ENCODE results near the gene LRP1-AS.

The LRP1-AS gene

DNA sequence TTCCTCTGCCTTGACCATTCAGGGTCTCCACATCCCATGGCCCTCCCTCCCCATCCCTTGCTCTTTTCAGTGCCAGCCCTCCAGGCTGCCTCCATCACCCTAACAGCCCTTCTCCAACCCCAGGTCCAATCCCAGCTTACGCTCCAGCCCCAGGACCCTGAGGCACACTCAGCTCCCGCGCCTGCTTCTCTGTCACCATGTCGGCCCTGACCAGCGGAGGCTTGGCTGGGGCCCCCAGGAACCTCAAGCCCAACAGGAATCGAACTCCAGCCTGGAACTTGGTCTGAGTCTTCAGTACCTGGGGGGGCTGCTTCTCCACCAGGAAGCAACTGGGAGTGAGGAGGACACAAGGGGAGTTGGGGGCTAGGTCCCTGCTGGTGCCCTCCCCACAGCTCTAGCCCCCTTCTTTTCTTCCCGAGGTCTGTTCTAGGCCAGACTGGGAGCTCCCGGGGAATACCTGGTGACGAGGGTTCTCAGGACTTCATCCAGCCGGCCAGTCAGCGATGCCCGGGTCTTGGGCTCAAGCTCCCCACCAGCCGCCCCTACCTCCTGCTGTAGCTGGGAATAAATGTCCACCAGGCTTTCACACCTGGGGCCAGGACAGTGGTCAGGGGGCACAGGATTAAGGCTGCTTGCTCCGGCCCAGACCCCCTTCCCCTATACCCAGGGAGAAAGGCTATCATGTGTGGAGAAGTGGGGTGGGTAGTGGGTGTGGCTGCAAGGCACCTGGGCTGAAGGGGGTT is 42.2 kb downstream of the LRP1-AS start:
- DNase-seq: peak in 1 of 10 donors; percentile 46
- intact Hi-C loops (cut with DNase I): no loop called here

DNA sequence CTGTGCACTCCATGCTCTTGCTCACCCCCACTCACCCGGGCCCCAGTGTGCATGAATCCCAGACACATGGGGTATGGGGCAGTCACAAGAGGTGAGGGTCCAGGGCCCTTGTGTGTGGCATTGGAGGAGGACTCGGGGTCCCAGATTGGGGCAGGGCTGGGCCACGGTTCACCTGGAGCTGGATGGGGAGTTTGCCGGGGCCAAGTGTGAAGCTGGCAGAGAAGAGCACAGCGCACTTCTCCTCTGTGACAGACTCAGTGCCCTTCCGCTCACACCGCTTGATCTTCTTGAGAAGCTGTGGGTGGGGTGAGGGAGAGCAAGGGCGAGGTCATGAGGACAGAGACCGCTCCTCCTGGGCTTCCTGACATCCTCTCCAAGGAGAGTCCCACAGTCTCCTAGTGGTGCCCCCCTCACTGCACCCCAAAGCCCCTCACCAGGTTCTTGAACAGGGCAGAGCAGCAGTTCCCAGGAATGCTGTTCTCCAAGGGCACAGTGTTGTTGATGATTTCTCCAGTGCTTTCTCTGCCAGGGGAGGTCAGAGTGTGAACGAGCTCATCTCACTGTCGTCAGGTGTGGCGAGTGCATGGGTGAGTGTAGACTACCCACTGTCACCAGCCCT is 43.0 kb downstream of the LRP1-AS start:
- DNase-seq: peak in 1 of 10 donors; percentile 58
- intact Hi-C loops (cut with DNase I): no loop called here

DNA sequence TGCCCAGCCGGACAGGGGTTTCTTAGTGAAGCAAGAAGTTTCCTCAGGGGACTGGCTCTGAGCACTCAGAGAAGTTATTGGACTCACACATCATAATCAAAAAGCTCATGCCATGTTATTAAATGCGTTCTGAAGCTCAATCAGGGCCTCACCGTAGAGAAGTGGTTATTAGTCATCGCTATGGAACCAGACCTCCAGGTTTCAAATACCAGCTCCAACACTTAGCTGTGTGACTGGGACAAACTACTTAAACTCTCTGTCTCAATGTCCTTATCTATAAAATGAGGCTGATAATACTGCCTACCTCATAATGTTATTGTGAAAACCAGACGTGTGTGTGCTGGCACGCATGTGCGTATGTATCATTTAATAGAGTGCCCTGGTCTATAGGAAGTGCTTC is 43.6 kb downstream of the LRP1-AS start:
- DNase-seq: no peak
- intact Hi-C loops (cut with DNase I): no loop called here

DNA sequence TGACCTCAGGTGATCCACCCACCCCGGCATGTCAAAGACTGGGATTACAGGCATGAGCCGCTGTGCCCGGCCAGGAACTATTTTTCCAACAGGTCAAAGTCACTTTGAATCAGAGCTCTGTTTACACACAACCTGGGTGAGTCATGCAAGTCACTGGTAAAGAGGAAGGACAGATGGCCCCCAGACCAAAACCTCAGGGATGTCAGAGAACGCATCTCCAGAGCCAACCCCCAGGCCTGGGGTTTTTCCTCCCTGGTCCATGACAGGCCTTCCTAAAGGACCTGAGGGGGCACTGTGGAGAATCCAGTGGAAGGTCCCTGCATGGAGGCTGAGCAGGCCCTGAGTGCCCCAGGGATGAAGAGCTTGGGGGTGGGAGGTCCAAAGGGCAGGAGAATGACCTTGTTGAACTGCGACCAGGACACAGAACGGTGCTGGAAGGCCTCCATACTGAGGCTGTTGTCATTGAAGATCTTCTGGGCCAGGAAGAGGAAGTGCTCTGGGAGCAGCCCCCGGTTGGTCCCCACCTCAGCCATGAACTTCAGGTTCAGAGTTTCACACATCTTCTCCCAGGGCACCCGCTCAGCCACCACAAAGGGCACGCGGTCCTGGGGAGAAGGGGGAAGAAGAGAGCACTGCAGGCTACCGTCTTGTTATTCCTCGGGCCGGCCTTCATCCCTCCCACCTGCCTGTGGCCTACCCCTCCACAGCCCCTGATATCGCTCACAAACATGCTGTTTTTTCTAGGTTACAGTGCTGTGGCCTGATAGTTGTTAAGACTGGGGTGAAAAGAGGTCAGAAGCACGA is 45.3 kb downstream of the LRP1-AS start:
- intact Hi-C loops (cut with DNase I): no loop called here
- DNase-seq: peak in 1 of 10 donors; percentile 42

DNA sequence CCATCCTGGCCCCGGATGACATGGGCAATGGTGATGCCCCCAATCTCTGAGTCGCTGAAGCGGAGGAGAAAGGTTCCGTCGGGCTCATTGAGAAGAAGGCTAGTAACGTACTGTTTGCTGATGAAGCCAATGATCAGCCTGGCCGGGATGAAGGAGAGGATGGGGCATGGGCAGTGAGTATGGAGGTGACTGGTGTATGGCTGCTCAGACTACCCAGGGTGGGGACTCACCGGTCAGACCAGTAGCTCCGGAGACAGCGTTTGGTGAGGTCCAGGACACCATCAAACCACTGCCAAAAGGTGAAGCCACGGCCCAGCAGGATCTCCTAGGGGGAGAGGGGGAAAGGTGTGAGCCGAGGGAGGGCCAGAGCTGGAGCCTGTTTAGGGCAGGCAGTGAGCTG is 47.7 kb downstream of the LRP1-AS start:
- peak in 1 of 10 donors; percentile 70 for DNase-seq
- intact Hi-C loops (cut with DNase I): no loop called here

DNA sequence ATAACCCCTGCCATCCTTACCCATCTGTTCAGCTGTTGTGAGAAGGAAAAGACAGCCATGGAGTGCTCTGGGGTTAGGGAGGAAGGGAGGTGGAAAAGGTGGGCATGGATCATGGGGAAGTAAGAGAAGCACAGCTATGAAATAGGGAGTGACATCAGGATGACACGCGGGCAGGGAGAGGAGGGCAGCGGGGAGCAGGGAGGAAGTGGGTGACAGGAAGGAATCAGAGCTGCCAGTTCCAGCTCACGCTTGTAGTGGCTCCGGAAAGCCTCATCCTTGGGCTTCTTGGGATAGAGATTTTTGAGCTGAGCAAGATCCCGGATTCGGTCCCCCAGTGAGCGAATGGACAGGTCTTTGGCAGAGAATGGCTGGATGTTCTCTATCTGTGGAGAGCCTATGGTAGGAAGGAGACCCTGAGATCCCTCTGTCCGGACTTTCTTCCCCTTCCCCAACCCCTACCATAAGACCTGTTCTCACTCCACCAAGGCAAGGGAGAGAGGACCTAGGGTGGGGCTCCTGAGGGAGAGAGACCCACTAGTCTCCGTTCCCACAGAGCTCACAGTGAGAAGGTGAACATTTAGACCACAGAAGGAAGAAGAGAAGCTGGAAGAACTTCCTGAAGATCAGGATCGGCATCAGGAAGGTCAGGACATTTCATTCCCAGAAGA is 48.2 kb downstream of the LRP1-AS start:
- peak in 1 of 10 donors; percentile 56 for DNase-seq
- intact Hi-C loops (cut with DNase I): no loop called here

DNA sequence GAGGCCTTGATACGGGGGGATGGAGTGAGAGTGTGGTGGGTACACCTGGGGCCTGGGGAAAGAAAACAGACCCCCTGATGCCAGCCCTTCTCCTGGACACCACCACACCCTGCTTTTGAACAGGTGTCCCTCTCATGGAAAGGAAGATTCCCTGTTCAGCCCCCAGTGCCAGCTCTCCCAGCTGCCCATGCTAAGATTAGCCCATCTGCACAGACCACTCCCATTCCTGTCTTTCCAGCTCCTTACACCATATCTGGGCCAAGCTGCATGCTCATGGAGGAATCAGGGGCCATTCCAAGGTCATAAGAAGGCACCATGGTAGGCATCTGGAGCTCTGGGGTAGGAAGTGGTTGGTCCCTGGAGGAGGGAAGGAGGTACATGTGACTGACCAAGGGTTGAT is 48.9 kb downstream of the LRP1-AS start:
- intact Hi-C loops (cut with DNase I): no loop called here
- peak in 1 of 10 donors; percentile 29 for DNase-seq

DNA sequence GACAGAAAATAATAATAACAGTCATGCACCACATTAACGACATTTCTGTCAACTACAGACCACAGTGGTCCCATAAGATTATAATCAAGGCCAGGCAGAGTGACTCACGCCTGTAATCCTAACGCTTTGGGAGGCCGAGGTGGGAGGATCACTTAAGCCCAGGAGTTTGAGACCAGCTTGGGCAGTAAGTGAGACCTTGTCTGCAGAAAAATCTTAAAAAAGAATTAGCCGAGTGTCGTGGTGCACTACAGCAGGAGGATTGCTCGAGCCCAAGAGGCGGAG is 49.9 kb downstream of the LRP1-AS start:
- DNase-seq: peak in 1 of 10 donors; percentile 22
- intact Hi-C loops (cut with DNase I): no loop called here

DNA sequence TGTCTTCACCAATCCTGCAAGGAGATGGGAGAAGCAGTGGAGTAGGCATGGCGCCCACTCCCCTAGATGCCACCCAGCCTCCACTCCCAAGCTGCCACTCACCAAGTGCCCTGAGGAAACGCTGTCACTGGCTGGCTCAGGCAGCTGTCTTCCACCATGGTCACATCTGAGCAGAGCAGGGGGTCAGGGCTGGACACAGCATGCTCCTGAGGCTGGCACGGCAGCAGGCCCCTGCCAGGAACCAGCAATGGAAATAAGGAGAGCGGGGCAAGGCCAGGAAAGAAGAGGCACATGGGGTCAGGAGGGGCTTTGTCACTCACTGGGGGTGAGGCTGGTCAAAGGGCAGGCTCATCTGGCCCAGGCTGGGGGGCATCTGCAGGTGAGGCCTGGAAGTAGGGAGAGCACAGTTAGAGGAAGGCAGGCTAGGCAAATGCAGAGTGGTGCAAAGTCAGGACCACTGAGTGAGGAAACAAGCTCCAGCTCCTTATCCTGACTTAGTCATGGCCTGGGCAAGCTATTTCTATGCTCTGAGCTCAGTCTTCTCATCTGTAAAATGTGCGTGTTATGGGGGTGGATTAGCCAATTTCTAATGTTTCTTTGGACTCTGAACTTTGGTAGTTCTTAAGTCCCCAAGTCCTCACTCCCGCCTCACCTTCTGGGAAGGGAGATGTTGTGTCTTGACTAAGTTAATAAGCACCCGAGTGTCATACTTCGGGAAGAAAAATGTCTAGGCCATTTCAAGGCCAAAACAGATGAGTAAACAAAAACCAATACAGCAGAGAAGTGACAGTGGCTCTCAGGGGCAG is 50.5 kb downstream of the LRP1-AS start:
- intact Hi-C loops (cut with DNase I): no loop called here
- DNase-seq: peak in 1 of 10 donors; percentile 51

DNA sequence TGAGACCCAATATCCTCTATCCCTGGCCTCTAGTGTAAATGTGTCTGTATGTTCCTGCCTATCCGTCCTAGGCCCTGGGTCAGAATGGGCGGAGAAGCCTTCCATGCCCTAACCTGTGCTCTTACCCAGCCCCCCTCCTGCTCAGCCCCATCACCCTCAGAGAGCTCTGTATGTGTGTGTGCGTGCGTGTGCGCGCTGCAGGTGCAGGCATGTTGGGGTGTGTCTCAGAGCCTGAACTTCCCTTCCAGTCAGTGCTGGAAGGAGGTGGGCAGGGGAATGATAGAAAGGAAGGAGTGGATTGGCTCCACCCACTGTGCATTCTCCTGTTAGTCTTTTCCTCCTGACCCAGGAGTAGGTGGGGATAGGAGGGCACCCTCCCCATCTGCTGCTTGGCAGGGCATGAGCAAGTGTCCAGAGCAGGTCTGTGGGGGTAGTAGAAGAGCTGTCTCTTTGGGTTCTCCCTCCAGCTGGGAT is 51.3 kb downstream of the LRP1-AS start:
- peak in 1 of 10 donors; percentile 73 for DNase-seq
- intact Hi-C loops (cut with DNase I): no loop called here

DNA sequence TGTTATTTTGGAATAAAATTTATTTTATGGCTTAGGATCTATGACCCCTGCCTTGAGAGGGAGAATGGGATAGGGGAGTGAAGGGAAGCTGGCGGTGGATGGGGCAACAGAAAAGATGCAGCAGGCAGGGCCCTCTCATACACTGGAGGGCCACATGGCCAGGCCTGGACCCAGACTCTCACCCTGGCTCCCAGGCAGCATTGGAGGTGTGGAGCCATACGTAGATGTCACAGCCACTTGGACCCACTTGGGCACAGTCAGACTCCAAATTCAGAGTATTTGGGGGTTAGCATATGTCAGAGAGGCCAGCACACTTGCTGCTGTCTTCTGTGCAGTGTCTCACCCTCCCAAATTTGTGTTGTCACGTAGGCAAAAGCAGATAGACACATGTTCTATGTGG is 52.0 kb downstream of the LRP1-AS start:
- peak in 2 of 10 donors; percentile 36 to 53 for DNase-seq
- intact Hi-C loops (cut with DNase I): no loop called here
